HG03103 (cell line): ENCODE measurements around the gene MET.

Experiments used
- ATAC-seq: cut with Tn5 transposase; IDR thresholded peaks from one replicate; pipeline ENCODE4 v1.9.1; 2021; ENCODE audit warnings: low read depth; ENCODE audit not compliant: unreplicated experiment

The MET gene

DNA sequence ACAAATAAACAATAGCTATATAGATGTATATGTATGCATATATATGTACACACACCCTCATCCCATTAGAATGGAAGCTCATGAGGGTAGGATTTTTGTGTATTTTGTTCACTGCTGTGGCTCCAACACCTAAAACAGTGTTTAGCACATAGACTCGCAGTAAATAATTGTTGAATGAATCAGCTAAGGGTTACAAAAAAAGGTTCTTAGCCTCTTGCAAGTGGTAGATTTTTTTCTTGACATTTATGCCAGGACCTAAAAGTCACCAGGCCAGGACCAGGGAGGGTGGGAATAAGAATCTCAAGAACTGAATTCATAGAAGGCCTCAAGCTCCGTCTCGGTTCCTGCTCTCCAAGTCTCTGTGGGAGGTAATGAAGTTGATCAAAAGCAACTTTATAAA, 107.9 kb downstream of the MET start:
- no peak for ATAC-seq

DNA sequence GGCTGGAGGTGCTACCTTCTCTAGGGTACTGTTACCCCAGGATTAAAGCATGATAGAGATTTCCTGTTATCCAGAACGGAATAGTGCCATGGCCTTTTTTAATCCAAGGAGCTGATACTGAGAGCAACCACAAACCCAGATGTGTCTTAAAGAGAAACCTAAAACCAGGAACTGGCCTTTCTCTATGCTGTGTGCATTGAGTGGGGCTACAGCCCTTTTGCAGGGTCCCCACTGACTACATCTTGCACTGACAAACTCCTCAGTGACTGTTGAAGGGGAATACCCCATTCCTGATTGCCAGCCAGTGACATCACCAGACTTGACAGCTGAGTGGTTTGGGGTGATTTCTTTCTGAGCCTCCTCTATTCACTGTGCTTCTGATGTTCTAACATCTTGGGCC, 108.5 kb downstream of the MET start:
- ATAC-seq, result no peak

DNA sequence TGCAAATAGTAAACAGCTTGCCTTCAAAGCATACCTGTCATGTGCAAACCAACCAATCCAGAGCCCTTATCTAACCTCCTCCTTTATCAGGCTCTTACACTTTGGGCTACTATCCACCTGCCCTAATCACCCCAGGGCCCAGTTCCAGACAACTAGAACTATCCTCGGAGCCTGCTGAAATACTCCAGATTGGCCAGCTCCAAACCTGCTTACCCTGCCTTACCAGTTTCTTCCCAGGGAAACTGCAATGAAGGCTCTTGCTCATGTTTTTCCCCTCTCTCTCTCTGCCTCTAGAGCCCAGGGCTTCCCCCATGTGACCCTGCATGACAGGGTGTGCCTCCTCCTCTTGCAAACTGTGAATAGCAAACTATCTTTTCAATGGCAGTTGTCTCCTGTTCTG, 109.0 kb downstream of the MET start:
- ATAC-seq, result no peak

DNA sequence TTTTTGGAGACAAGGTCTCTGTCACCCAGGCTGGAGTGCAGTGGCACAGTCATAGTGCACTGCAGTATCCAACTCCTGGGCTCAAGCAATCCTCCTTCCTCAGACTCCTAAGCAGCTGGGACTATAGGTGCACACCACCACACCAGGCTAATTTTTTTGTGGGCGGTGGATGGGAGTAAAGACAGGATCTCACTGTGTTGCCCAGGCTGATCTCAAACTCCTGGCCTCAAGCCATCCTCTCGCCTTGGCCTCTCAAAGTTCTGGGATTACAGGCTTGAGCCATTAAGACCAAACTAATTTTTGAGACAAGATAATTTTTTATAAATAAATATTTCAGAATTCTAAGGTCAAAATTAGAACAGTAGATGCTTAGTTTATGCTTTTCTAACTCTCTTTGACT, 109.6 kb downstream of the MET start:
- ATAC-seq, result no peak

DNA sequence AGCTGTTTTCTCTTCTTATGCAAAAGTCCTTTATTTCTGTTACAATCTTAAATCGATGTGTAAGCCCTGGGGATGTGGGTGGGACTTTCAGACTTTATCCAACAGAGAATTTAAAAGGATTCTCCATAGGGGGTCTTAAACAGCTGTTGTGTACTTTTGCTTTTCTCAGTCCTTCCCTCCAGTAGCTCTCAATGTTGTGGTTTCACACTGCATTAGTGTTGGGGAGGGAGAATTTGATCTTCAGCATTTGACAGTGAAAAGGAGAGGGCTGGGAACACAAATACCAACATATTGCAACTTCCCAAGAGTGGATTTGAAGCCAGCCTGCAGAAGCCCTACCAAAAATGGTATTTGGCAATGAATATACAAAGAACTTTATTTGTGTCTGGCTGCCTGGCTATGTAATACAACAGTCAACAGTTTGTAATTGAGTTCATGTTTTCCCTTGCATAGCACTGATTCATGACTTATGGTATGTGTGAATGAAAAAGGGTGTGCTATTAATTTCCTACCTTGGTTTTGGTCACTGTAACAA, 110.2 kb downstream of the MET start:
- ATAC-seq, result no peak

DNA sequence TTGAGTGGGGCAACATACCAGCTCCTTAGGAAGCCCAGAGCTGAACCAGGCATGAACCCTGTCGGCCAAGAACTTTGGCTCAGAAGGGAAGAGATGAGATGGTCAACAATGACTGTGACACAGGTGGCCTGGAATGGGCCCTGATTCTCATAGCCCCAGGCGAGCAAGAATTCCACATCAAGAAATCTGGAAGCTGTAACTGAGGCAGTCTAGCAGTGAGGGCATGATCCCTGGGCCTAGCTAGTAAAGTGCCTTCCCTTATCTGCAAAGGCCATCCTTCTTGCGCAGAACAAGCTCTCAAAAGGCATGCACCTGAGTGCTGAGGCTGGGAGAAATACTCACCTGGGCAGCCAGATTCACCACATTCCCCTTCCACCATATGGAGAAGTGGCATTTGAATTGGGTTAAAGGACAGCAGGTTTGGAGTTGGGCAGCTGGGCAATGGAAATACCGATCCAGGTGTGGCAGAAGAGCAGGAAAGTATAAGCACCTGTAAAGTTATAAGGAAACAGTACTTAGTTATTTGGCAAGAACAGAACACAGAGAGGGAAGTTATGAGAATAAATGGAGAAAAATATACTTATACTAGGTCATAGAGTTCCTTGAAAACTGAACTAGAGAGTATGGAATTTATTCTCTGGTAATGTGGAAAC, 111.8 kb downstream of the MET start:
- no peak for ATAC-seq

DNA sequence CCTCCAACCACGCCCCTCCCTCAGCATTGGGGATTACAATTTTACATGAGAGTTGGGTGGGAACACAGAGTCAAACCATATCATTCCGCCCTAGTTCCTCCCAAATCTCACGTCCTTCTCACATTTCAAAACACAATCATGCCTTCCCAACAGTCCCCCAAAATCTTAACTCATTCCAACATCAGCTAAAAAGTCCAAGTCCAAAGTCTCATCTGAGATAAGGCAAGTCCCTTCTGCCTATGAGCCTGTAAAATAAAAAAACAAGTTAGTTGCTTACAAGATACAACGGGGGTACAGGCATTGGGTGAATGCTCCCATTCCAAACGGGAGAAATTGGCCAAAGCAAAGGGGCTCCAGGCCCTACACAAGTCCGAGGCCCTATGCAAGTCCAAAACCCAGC, 112.7 kb downstream of the MET start:
- no peak for ATAC-seq

DNA sequence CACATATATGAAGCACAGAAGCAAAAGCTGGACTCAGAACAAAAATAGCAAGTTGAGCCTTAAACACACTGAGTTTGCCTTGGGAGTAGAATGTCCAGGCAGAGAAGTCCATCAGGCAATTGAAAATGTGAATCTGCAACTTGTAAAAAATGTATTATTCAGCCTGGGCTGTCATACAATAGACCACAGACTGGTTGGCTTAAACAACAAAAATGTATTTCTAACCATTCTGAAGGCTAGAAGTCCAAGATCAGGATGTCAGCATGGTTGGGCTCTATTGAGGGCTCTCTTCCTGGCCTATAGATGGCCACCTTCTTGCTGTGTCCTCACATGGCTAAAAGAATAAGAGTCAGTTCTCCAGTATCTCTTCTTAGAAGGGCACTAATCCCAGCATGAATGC, 113.8 kb downstream of the MET start:
- no peak for ATAC-seq

DNA sequence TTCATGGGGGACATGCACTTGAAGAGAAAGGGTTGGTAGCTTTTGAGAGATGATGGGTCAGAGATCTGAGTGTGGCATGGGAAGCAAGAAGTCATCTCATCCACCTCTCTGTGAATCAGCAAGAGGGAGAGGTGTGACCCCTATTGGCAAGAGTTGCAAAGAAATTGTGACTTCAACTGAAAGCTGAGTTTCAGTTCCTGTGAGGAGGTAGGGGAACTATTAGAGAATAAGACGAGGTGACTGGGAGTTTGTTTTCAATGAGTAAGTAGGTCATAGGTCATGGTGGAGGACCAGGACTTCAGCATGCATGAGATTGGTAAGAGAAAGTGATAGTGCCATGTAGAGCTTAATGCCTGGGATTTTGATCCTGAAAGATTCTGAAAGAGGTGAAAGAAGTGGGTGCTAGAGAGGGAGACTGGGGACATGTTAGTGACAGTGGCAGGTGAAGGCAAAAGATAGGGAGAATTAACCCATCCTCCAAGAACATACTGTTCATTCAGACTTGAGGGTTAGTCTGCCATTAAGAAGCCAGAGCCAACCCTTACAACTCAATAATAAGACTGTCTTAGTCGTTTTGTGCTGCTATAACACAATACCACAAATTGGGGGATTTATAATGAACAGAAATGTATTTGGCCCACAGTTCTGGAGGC, 114.9 kb downstream of the MET start:
- peak; percentile 100 for ATAC-seq

DNA sequence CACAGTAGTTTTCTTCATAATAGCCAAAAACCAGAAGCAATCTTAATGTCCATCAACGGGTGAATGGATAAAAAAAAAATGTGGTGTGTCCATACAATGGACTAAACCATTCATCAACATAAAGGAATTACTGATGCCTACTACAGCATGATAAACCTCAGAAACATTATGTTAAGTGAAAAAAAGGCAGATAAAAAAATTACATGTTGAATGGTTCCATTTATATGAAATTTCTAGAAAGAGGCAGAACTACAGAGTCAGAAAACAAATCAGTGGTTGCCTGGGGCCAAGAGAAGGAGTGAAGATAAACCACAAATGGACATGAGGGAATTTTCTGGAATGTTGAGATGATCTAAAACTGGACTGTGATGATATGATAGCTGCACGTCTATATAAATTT, 115.9 kb downstream of the MET start:
- no peak for ATAC-seq

DNA sequence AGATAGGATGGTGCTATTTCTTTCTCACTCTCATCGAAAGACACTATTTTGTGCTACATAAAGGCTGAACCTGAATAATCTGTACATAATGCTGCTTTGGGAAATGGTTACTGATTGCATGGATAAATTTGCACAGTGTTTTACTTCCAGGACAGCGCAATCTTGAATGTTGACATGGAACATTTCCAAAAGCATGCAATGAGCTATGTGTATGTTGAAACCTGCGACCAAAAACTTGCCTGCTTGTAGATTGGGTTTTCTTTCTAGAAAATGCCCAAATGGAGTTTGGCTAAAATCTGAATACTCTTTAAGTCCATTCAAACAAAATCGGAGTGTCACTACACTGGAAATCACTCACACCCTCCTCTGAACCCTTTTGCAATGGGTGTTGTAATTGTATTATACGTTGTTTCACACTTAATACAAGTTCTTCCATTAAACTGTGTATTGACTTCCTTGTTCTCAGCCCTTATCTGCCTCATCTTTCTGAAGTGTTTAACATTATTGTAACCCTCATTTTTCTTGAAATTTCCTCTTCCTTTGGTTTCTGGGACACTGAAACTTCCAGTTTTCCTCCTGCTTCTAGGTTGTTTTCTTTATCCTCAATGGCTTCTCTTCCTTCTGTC, 116.7 kb downstream of the MET start:
- ATAC-seq, result no peak

DNA sequence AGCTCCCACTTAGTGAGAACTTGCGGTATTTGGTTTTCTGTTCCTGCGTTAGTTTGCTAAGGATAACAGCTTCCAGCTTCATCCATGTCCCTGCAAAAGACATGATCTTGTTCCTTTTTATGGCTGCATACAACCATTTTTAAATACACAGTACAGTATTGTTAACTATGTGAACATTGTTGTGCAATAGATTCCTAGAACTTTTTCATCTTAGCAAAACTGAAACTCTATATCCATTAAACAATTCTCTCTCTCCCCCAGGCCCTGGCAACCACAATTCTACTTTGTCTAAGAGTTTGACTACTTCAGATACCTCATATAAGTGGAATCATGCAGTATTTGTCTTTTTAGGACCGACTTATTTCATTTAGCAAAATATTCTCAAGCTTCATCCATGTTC, 118.0 kb downstream of the MET start:
- no peak for ATAC-seq

DNA sequence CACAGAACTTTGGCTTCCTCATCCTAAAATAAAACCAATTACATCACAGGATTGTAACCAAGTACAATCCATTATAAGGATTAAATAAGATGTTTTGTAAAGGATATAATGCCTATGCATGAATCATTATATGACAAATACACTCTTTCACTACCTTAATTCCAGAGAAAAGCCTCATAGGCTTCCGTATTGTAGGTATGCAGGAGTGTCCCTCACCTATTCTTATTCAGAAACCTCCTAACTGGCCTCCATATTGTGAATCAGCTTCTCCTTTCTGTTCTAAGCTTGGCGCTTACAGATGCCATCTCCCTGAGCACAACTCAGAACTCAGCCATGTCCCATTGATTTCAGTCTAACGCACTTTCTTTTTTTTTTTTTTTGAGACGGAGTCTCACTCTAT, 120.8 kb downstream of the MET start:
- ATAC-seq, result no peak

DNA sequence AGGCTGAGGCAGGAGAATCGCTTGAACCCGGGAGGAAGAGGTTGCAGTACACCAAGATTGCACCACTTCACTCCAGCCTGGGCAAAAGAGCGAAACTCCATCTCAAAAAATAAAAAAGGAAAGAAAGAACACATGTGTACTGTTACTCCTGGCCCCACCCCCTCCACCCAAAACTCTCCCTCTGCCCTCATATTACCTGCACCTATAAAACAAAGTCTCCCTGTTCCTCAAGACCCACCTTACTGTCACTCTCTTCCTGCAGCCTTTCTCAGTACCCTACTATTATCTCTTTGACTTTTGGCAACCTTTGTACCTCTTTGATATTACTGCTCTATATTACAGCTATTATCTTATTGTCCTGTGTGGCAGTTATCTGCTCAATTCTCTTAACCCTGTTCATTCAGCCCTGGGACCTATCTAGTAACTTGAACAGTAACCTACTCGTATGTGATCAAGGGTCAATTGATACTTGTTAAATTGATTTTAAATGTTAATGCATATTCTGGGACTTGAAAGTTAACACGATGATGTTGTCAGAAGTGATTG, 121.9 kb downstream of the MET start:
- ATAC-seq, result no peak

DNA sequence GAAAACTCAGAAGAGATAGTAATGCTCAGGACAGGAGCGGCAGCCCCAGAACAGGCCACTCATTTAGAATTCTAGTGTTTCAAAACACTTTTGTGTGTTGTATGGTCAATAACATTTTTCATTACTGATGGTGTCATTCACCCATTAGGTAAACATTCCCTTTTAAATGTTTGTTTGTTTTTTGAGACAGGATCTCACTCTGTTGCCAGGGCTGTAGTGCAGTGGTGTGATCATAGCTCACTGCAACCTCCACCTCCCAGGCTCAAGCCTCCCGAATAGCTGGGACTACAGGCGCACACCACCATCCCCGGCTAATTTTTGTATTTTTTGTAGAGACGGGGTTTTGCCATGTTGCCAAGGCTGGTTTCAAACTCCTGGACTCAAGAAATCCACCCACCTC, 124.5 kb downstream of the MET start:
- no peak for ATAC-seq

DNA sequence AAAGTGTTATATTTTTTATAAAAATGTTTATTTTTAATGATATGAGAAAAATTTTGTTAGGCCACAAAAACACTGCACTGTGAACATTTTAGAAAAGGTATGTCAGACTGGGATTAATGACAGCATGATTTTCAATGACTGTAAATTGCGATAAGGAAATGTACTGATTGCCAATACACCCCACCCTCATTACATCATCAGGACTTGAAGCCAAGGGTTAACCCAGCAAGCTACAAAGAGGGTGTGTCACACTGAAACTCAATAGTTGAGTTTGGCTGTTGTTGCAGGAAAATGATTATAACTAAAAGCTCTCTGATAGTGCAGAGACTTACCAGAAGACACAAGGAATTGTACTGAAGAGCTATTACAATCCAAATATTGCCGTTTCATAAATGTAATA, 125.6 kb downstream of the MET start:
- no peak for ATAC-seq

DNA sequence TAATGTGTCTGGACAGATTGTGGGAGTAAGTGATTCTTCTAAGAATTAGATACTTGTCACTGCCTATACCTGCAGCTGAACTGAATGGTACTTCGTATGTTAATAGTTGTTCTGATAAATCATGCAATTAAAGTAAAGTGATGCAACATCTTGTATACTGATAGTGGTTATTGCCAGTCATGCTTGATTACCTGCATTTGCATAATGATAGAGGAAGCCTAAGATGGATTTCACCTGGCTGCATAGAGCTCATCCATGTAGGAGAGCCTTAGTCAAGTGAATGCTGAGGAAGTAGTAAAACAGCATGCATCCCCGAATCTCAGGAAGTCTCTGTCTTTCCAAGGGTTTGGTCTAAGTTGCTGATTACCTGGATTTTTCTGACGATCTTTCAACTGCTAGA, 126.2 kb downstream of the MET start:
- no peak for ATAC-seq

DNA sequence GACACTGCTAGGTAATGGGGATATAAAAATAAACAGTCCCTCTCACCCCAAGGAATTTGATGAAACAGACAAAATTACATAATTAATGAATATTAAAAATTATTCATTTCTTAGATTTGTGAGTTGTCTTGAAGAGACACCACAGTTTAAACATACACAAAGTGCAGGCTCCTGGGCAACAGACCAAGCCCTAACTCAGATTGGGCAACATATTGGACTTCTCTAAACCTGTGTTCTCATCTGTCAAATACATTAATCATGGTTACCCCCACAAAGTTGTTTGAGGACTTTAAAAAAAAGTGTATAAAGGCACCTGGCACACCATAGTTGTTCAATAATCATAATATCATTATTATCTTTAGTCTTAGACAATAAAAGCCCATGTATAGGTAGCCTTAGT, 127.9 kb downstream of the MET start:
- ATAC-seq, result no peak

DNA sequence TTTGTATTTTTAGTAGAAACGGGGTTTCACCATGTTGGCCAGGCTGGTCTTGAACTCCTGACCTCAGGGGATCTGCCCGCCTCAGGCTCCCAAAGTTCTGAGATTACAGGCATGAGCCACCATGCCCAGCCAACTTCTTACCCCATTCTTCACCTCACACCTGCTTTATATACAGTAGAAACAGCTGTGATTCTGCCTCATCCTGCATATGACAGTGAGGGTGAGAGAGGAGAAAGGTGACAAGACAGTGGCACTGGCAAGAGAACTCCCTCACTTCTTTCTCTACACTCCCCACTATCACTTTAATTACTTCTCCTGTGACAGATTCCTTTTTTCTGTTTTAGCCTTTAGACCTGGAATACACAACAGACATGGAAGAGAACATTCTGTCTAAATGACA, 128.6 kb downstream of the MET start:
- no peak for ATAC-seq

DNA sequence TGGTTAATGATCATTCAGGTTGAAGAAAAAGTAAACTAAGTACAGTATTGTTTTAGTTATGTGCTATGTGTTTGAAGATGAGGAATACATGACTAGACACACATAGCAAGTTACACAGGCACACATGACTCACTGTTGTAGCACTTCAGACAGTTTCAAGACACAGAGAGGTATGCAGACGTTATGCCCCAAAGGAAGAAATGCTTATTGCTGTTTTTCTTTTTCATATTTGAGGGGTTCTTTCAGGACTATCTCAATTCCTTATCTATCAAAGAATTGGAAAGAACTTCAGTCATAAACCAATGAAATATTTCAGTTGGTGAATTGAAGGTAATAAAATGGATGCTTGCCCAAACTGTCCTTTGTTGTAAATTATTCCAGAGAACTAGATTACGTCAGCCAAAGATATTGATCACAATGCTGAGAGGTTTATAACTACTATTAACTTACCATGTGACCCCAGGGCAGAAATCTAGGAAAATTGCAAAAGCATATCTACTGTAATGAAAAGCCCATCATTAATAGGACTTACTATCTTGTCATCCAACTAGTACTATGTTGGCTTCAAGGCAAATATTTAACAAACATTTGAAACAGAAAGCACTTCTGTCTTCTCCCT, 129.2 kb downstream of the MET start:
- ATAC-seq, result no peak

DNA sequence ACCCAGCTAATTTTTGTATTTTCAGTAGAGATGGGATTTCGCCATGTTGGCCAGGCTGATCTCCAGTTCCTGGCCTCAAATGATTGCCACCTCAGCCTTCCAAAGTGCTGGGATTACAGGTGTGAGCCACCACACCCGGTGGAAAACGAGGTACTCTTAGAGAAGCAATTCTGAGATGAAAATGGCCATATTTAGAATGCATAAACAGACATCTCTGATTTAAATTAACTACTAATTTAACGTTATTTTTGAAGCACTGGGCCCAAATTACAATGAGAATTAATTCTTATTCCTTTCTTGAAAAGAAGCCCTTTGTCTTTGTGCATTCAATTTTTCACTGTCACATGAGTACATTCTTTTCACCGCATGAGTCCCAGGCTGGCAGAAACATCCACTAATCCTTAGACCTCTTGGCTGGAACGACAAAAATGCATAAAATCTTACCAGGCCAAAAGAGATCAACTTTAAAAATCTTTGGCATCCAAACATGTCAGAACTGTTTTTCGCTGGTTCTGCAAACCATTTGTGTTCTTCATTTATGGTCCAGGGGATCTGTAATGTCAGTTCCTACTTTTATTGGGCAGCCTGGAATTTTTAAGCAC, 130.2 kb downstream of the MET start:
- ATAC-seq, result no peak
